ENCODE data around the gene ZC3H7B.

Gene ZC3H7B

GRCh38 chr22:41356430-41357028, 55.2 kb downstream of the ZC3H7B start:
- DNase-seq (ENCODE audit: low read depth): no peak

GRCh38 chr22:41357191-41357590, 55.9 kb downstream of the ZC3H7B start:
- DNase-seq (ENCODE audit: low read depth): no peak

- DNase-seq (ENCODE audit: low read depth): no peak
These were observed 57.6 kb downstream of the ZC3H7B start for GRCh38 chr22:41358927-41359326.

GRCh38 chr22:41359376-41359775, 58.1 kb downstream of the ZC3H7B start:
- DNase-seq (ENCODE audit: low read depth): no peak

- DNase-seq (ENCODE audit: low read depth): no peak
These were observed 58.8 kb downstream of the ZC3H7B start for GRCh38 chr22:41360126-41360525.

- DNase-seq (ENCODE audit: low read depth): no peak
These were observed 60.5 kb downstream of the ZC3H7B start for GRCh38 chr22:41361716-41362310.

GRCh38 chr22:41362615-41363014, 61.3 kb downstream of the ZC3H7B start:
- DNase-seq (ENCODE audit: low read depth): no peak

- DNase-seq (ENCODE audit: low read depth): no peak
These were observed 62.9 kb downstream of the ZC3H7B start for GRCh38 chr22:41364233-41364632.

GRCh38 chr22:41364955-41365354, 63.6 kb downstream of the ZC3H7B start:
- no peak for DNase-seq (ENCODE audit: low read depth)

GRCh38 chr22:41365425-41365824, 64.1 kb downstream of the ZC3H7B start:
- DNase-seq (ENCODE audit: low read depth): no peak

- DNase-seq (ENCODE audit: low read depth): no peak
These were observed 65.2 kb downstream of the ZC3H7B start for GRCh38 chr22:41366323-41367029.

GRCh38 chr22:41367039-41367679, 65.8 kb downstream of the ZC3H7B start:
- DNase-seq (ENCODE audit: low read depth): no peak

GRCh38 chr22:41367680-41368542, 66.6 kb downstream of the ZC3H7B start:
- no peak for DNase-seq (ENCODE audit: low read depth)

- no peak for DNase-seq (ENCODE audit: low read depth)
These were observed 67.5 kb downstream of the ZC3H7B start for GRCh38 chr22:41368543-41369423.

- DNase-seq (ENCODE audit: low read depth): no peak
These were observed 68.1 kb downstream of the ZC3H7B start for GRCh38 chr22:41369424-41369745.

GRCh38 chr22:41369837-41370236, 68.5 kb downstream of the ZC3H7B start:
- DNase-seq (ENCODE audit: low read depth): no peak

GRCh38 chr22:41377846-41378245, 76.5 kb downstream of the ZC3H7B start:
- DNase-seq (ENCODE audit: low read depth): no peak

- DNase-seq (ENCODE audit: low read depth): no peak
These were observed 79.6 kb downstream of the ZC3H7B start for GRCh38 chr22:41380993-41381328.

GRCh38 chr22:41381329-41382097, 80.2 kb downstream of the ZC3H7B start, which contains the start of gene TEF:
TEF (plus strand) TSS chr22:41381942; CDS start chr22:41382045, 103 bp downstream.
- DNase-seq (ENCODE audit: low read depth): peak; percentile 98

- peak; percentile 37 for DNase-seq (ENCODE audit: low read depth)
These were observed 80.8 kb downstream of the ZC3H7B start for GRCh38 chr22:41382098-41382578.
